NCI-H2196 treated with DMSO at 0.1 percent for 48 hours (cell line): Measurements from ENCODE around the gene EEFSEC.

Experiments
- DNase-seq: peaks from one replicate; lab custom pipeline; 2025; ENCODE audit not compliant: unreplicated experiment; lab: John Stamatoyannopoulos, UW

Gene EEFSEC

DNA sequence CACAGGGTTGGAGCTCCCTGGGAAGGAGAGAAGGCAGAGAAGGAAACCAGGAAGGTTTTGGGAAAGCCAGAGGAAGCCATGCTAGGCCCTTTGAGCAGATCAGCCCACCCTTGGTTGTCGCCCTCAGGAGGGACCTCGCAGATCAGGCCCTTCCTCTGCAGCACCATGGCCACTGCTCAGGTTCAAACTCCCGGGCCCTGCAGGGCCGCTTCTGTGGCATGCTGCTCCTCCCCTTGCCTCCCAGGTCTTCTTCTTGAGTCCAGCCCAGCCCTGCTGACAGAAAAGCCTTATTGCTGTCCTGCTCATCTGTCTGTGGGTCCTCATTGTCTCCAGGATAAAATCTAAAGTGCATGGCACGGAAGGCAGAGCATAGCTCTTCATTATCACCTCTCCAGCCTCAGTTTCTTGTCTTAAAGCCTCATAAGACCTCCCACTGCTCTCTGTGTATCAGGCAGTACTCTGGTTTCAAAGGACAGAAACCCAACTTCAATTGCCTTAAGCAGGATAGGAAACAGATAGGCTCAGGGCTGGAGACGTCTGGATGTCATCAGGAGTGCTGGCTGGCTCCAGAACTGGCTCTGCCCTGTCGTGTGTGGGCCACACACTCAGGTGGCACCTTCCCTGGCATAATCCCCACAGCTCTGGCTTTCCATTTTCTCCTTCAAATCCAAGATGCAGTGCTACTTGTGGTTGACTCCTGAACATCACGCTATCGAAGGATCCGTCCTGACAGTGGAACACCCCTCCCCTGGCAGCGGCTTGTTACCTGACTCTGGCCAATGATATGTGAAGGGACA lies 118.5 kb downstream of the EEFSEC start:
- no peak for DNase-seq

DNA sequence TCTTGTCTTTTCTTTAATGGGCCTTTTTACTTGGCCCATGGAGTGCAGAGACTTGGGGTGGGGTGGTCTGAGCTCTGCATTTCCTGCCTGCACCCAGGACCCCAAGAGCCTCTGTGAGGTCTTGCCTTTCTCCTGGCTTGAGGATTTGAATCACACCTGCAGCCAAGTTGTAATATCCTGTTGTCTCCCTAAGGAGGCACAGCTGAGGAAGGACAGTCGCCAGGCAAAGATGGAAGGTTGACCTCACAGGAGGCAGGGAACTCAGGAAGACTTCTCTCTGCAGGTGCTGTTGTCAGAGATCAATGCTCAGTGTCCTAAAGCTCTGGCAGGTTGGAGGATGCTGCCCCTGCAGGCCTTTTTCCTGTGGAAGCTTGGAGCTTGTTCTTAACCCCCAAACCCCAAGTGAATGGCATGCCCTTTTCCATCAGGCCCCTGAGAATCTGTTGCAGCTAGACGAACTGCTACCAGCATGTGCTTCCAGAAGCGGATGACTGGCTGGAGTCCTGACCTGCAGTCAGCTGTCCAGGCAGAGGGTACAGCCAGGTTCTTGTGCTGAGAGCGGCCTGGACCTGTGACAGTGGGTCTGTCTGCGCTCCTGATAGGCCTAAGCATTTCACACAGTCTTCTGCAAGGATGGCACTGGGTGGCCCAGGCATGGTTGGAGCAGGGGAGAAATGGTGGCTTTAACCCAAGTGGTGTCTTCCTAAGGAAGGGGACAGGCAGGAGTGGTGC lies 120.0 kb downstream of the EEFSEC start:
- no peak for DNase-seq

- DNase-seq: no peak
Measured at GRCh38 chr3:128273841-128274573, 120.7 kb downstream of the EEFSEC start.

DNA sequence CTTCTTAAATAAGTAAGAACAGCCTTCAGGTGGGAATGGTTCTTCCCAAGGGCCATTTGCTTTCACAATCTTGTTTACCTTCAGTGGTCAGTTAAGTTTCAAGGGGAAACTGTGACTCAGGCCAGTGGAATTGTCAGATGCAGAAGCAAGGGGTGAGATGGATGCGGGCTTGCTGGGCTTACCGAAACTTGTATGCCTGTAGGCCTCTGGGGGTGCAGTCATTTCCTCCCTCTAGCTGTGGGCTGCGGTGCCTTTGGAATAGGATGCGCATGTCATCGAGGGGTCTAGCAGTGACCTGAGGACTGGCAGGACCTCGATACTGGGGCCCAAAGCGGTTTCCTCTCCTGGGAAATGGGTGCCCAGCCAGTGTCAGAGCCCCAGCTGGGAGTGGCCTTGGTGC lies 121.6 kb downstream of the EEFSEC start:
- DNase-seq: no peak

DNA sequence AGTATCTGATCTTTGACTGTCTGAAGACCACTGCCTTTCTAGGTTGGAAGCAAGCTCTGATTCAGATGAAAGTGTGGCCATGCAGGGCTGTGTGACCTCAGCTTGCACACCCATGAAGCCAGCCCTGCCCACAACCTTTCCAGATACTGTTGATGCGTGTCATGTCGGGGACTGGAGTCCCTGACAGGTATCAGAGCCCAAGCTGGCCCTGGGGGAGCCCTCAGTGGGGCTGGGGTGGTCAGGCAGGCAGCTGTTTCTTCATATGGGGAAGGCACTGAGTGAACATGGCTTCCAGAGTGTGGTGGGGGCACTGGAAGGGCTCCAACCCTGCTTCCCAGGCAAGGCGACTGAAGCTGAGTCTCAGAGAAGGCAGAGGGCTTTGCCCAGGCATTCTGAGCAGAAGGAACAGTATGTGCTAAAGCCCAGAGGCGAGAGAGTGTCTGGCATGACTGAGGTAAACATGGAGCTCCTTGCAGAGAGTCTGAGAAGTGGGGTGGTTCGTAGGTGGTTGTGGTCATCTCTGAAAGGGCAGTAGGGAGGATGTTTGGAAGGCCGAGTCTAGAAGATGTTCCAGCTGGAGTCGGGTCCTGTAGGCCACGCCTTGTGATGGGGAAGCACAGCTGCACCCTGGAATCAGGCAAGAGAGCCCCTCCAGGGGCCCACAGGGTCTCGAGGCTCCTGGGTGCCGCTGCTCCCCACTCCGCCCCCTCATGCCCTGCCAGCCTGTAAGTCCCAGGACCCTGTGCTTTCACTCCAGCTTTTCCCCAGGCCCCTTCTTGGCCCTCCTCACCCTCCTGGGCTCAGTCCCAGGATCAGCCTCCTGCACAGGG lies 122.2 kb downstream of the EEFSEC start:
- DNase-seq: no peak

DNA sequence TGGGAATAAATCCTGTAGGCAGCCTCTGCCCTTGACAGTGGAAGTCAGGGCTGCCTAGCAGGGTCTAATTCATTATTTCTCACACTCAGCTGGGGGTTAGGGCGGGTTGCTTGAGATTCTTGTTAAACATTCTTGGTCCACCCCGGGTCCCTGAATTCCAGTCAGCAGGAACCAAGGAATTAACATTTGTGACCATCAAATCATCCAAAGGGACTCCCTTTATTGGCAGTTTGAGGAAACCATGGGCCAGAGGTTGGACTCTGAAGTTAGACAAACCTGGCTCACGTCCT lies 122.8 kb downstream of the EEFSEC start:
- no peak for DNase-seq

DNA sequence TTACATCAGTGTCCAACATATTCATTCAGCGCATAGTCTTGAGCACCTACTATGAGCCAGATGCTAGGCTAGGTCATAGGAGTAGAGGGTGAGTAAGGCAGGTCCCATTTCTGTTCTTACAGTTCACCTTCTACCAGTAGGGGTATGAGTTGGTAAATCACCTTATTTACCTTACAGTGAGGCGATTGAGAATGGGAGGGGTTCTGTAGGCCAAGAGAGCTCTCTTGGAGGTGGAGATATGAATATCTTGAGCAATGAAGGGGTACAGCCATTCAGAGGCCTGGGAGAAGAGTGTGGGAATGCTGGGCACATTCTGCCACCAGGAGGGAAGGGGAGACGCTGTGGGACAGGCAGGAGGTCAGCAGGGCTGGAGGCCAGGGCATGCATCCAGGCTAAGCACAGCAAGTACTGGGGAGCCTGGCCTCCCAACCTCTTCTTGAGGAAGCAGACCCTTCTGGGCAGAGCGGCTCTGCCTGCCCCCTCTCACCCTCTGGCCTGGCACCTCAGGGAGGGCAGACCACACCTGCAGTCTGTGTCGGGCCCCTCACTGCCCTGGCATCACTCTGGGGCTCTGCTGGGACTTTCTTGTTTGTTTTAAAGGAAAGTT lies 123.4 kb downstream of the EEFSEC start:
- no peak for DNase-seq

DNA sequence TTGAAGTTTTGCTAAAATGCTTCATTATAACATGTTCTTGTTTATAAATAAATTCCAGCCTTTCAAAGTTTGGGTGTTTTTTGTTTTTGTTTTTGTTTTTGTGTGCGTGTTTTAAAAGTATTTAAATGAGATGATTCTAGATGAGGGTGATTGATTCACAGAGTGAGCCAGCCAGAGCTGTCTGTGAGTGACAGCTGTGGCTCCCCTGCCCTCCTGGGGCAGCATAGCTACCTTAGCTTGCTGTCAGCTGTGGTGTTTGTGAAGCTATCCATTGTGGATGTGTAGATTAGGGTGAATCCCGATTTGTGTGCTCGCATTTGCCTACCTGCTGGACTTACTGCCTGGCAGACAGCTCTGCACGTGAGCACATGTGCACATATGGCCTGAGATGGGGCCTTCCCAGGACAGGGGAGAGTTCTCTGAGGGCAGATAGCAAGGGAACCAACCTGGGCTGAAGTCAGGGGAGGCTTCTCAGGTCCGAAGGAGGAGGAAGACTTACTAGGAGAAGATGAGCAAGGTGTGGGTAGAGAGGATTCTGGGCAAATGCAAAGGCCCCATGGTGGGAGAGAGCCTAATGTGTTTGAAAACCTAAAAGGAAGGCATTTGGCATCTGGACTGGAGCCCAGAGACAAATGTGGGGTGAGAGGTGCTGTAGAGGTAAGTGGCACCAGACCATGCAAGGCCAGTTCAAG lies 124.2 kb downstream of the EEFSEC start:
- DNase-seq: no peak

DNA sequence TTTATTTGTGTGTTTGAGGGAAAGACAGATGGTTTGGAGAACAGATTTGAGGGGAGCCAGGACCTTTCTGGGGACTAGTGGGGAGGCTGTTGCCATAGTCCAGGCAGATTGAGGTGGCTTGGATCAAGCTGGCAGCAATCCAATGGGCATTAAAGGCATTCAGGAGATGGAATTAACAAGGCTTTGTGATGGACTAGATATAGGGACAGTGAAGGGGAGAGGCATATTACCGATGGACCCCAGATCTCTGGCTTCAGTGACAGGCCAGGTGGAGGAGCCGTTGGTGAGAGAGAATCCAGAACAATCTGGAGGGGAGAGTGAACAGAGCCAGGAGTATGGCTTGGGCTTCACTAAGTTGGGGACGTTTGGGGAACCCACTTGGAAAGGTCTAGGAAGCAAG lies 124.8 kb downstream of the EEFSEC start:
- no peak for DNase-seq

DNA sequence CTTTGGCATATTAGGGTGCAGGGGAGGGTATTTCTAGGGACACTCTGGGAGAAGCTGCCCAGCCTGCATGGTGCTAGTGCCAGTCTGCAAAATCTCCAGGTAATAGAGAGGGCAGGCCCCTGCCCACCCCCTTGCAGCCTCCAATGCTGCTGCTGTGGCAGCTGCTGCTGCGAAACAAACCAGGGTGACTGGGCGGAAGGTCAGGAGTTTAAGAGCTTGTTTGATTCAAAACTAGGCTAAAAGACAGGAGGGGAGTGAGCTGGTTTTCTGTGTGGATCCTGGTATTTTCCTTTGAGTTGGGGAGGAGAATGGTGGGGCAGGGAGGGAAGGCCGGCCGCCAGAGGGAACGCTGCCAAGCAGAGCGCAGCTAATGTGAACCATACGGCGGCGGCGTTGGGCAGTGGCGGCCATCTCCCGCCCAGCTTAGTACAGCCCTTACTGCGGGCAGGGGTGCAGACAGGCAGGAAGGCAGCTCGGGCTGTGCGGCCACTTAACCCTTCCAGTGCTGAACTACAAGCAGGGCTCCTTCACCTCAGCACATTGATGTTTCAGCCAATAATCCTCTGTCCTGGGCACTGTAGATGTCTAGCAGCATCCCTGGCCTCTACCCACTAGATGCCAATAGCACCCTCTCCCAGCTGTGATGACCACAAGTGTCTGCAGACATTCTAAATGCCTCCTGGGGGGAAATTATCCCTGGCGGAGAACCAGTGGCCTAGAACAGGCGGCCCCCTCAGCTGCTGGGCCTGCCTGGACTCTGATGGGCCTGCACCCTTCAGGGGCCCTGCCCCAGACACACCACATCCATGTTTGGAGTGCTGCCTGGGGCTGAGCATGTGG lies 125.7 kb downstream of the EEFSEC start:
- DNase-seq: no peak

DNA sequence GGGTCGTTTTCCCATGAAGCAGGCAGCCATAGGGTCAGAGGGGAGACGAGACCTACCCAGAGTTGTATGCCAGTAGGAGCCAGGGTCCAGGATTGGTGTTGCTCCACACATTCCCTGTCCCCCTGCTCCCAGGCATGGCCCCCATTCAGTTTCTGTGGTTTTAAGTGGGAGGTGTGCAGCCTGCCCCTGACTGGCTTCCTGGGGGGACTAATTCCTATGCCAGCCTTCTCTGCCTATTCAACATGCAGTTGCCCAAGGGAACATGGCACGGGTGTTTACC lies 126.3 kb downstream of the EEFSEC start:
- no peak for DNase-seq

DNA sequence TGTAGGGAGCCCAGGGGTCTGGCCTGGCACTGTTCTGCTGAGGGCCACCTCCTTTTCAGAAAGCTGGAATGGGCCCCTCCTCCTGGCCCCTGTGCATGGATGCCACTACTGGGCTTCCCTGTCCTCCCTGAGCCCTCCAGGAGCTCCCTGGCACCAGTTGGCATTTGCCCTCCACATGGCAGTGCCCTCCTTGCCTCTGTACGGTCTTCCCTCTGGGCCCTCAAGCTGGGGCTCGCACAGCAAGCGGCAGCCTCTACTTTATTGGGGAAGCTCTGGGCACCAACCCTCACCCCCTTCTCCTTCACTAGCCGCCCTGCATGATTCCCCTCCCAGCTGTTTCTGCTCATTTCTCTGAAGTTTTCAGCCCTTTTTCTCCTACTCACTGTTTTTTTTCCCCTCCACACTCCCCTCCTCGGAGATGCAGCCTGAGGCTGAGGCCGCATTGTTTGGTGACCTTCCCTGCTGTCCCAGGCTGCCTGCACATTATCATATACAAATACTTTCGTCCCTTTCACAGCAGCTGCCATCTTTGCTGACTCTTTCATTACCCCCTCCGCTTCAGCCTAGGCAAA lies 127.3 kb downstream of the EEFSEC start:
- DNase-seq: no peak

- DNase-seq: no peak
Measured at GRCh38 chr3:128281056-128281455, 127.8 kb downstream of the EEFSEC start.

GRCh38 chr3:128281461-128282367 lies 128.4 kb downstream of the EEFSEC start:
- no peak for DNase-seq

GRCh38 chr3:128282380-128283196 lies 129.3 kb downstream of the EEFSEC start:
- no peak for DNase-seq

DNA sequence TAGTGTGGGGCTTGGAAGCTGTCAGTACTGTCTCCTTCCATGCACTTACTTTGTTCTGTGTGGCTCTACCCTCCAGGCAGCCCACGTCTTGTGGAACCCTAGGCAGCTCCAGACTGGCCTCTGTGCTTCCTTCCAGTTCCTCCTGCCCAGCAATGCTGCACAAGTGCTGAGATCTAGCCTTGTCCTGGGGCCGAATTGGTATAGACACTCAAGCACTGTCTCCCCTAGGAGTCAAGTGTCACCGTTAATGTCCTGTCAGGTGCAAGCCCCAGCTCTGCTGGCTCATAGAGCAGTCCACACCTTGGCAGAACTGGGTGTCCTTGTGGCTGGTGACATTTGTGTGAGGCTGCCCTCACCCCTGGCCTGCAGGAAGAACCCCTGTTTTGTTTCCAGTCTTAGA lies 130.1 kb downstream of the EEFSEC start:
- no peak for DNase-seq
